Gastrocnemius medialis (tissue), 4 donors: ENCODE data around the gene BORCS5. TPM values are rescaled to one million over a fixed set of nuclear protein-coding genes. Genes with fewer than 3 reads are reported as not detected.
"Not testable (repeated sequence)": the region's sequence is repeated elsewhere in the genome, so short reads cannot be mapped to it uniquely, and the experiment has no call there.

Experiments used
- ATAC-seq, 2 donors: fragments of 150-250 bp; one replicate each; pipeline ENCODE4 v1.9.1; 2016
- DNase-seq, 2 donors: peaks; one replicate each; pipeline ENCODE4 v3.0.0-alpha.2; 2019
- H3K27ac ChIP-seq, 4 donors: fragments of 200-600 bp; sonication (generic); 1 replicate in 1 of 4; 2 replicates in 3 of 4; pipeline ENCODE4 v1.5.1; 2016 to 2018; ENCODE audit warnings: mild to moderate bottlenecking in 2 of 4, moderate library complexity in 1 of 4
- H3K27me3 ChIP-seq, 3 donors: fragments of 200-600 bp; sonication (generic) in 2 of 3; 1 replicate in 1 of 3; 2 replicates in 2 of 3; pipeline versions ENCODE4 v1.5.1 to v1.6.0; 2016 to 2019; ENCODE audit warnings: mild to moderate bottlenecking in 1 of 3, moderate library complexity in 1 of 3
- H3K36me3 ChIP-seq, 2 donors: fragments of 200-600 bp; sonication (generic) in 1 of 2; one replicate each; pipeline ENCODE4 v1.5.1; 2017 to 2018
- H3K4me1 ChIP-seq, 2 donors: fragments of 200-600 bp; sonication (generic) in 1 of 2; one replicate each; pipeline ENCODE4 v1.5.1; 2016 to 2017; ENCODE audit warnings: mild to moderate bottlenecking in 2 of 2
- H3K4me3 ChIP-seq, 4 donors: fragments of 200-600 bp; sonication (generic) in 3 of 4; 1 replicate in 1 of 4; 2 replicates in 3 of 4; pipeline ENCODE4 v1.5.1; 2016 to 2019; ENCODE audit warnings: mild to moderate bottlenecking in 2 of 4
- H3K9me3 ChIP-seq, 3 donors: fragments of 200-600 bp; sonication (generic) in 2 of 3; 1 replicate in 1 of 3; 2 replicates in 2 of 3; pipeline ENCODE4 v1.5.1; 2016 to 2019
- CTCF ChIP-seq, 5 experiments: fragments of 450-650 bp in 3 of 5; fragments of 200-600 bp in 2 of 5; sonication (generic) in 2 of 5; IDR thresholded peaks in 4 of 5; conservative IDR thresholded peaks in 1 of 5; 1 replicate in 4 of 5; 2 replicates in 1 of 5; pipeline ENCODE4 v1.5.1; 2016 to 2019; ENCODE audit warnings: antibody characterized with exemption in 5 of 5, mild to moderate bottlenecking in 3 of 5, moderate library complexity in 3 of 5
- POLR2A ChIP-seq, 2 donors: fragments of 450-650 bp; IDR thresholded peaks; one replicate each; pipeline ENCODE4 v1.6.1; 2017; ENCODE audit warnings: antibody characterized with exemption in 2 of 2, mild to moderate bottlenecking in 2 of 2, moderate library complexity in 2 of 2
- in situ Hi-C, 4 donors: fragments of 200-750 bp; cut with MboI; loops; one replicate each; pipeline versions ENCODE4 v1.15.0 to v1.8.0; 2017; ENCODE audit warnings: low sequenced_read_pairs in 4 of 4
- intact Hi-C: fragments of 100-400 bp; cut with DNase I; formaldehyde crosslinking; loops from one replicate; pipeline ENCODE4 v1.15.1; 2023; ENCODE audit warnings: low total_unique reads
- total RNA-seq, 4 donors: library from RNA; depleted of rRNA; stranded (reverse); fragments of >200 nt; gene quantifications; one replicate each; pipeline versions ENCODE4 v1.1.0 to v1.2.3, GENCODE V29; 2016

BORCS5 gene
- total RNA-seq, 4 donors from 2014 or later = 13.0 to 13.9 (median 13.4) TPM

- Histone ChIP-seq H3K27me3 (no peaks in the 10 kb centered on the region), H3K36me3 (no peaks in the 10 kb centered on the region), H3K4me3 (no peak overlapping the region), H3K4me1 (peaks cover 2 to 5% of the 10 kb centered on the region in 2 donors), H3K9me3 (no peaks in the 10 kb centered on the region), H3K27ac (no peak overlapping the region)
- in situ Hi-C loops = no loop called here
- intact Hi-C loops = no loop called here
- ATAC-seq (no peak), DNase-seq (no peak)
- no peak for TF ChIP-seq POLR2A (IDR thresholded peaks at IDR 0.05)
- TF ChIP-seq CTCF (IDR thresholded peaks at IDR 0.05 in 4 of 5, conservative IDR thresholded peaks at IDR 0.05 in 1 of 5) = no peak
These were observed 49.0 kb downstream of the BORCS5 start for GRCh38 chr12:12405882-12406281.

GRCh38 chr12:12406762-12407161 lies 49.9 kb downstream of the BORCS5 start:
- Histone ChIP-seq H3K4me3 (no peak overlapping the region), H3K27me3 (no peaks in the 10 kb centered on the region), H3K27ac (no peak overlapping the region), H3K4me1 (peaks cover 2 to 5% of the 10 kb centered on the region in 2 donors), H3K36me3 (no peaks in the 10 kb centered on the region), H3K9me3 (no peaks in the 10 kb centered on the region)
- intact Hi-C loops (no loop called here), in situ Hi-C loops (no loop called here)
- ATAC-seq (no peak), DNase-seq (no peak)
- TF ChIP-seq CTCF (IDR thresholded peaks at IDR 0.05 in 4 of 5, conservative IDR thresholded peaks at IDR 0.05 in 1 of 5) = no peak
- TF ChIP-seq POLR2A (IDR thresholded peaks at IDR 0.05) = no peak

GRCh38 chr12:12408265-12408690 lies 51.4 kb downstream of the BORCS5 start:
- Histone ChIP-seq H3K27me3 (no peaks in the 10 kb centered on the region), H3K27ac (no peak overlapping the region), H3K4me1 (peaks cover 2 to 5% of the 10 kb centered on the region in 2 donors), H3K36me3 (no peaks in the 10 kb centered on the region), H3K9me3 (no peaks in the 10 kb centered on the region), H3K4me3 (no peak overlapping the region)
- DNase-seq (no peak), ATAC-seq (no peak)
- TF ChIP-seq CTCF (IDR thresholded peaks at IDR 0.05 in 4 of 5, conservative IDR thresholded peaks at IDR 0.05 in 1 of 5) (no peak), POLR2A (IDR thresholded peaks at IDR 0.05) (no peak)
- intact Hi-C loops = no loop called here
- in situ Hi-C loops = no loop called here

- intact Hi-C loops, in situ Hi-C loops, H3K4me1 ChIP-seq, DNase-seq, H3K27ac ChIP-seq, H3K9me3 ChIP-seq, H3K27me3 ChIP-seq, H3K36me3 ChIP-seq, ATAC-seq, H3K4me3 ChIP-seq: not testable (repeated sequence)
These were observed 52.5 kb downstream of the BORCS5 start for GRCh38 chr12:12409337-12409736.

- ATAC-seq = no peak
- no peaks in the 10 kb centered on the region for H3K36me3 ChIP-seq
- no peaks in the 10 kb centered on the region for H3K9me3 ChIP-seq
- no peak for DNase-seq
- TF ChIP-seq POLR2A (IDR thresholded peaks at IDR 0.05) = no peak
- TF ChIP-seq CTCF (IDR thresholded peaks at IDR 0.05 in 4 of 5, conservative IDR thresholded peaks at IDR 0.05 in 1 of 5) = no peak
- no peaks in the 10 kb centered on the region for H3K4me1 ChIP-seq
- no peak overlapping the region for H3K27ac ChIP-seq
- in situ Hi-C loops = no loop called here
- no peaks in the 10 kb centered on the region for H3K27me3 ChIP-seq
- intact Hi-C loops = no loop called here
- H3K4me3 ChIP-seq = no peak overlapping the region
These were observed 59.0 kb downstream of the BORCS5 start for GRCh38 chr12:12415886-12416285.

GRCh38 chr12:12419165-12419564 lies 62.3 kb downstream of the BORCS5 start:
- ATAC-seq, in situ Hi-C loops, intact Hi-C loops, H3K9me3 ChIP-seq, DNase-seq, H3K27me3 ChIP-seq, H3K4me1 ChIP-seq, H3K27ac ChIP-seq, H3K4me3 ChIP-seq, H3K36me3 ChIP-seq: not testable (repeated sequence)
